H1 (cell line): ENCODE data around the gene GPR137. TPM values are rescaled to one million over a fixed set of nuclear protein-coding genes. Genes with fewer than 3 reads are reported as not detected.

Experiments
- CTCF ChIA-PET: fragments of 300-600 bp; sonication (Branson Sonifier 250); formaldehyde crosslinking; loops from one replicate; lab custom pipeline; 2021; ENCODE audit not compliant: partially characterized antibody; lab: Charles Lee
- POLR2A ChIA-PET: fragments of 300-600 bp; sonication (Branson Sonifier 250); formaldehyde crosslinking; loops from one replicate; lab custom pipeline; 2021; ENCODE audit warnings: inconsistent platforms; ENCODE audit not compliant: partially characterized antibody; lab: Charles Lee
- DNase-seq, 2 experiments: peaks; one replicate each; pipeline versions ENCODE4 v3.0.0 to v3.0.0-alpha.2; 2010 to 2022; ENCODE audit warnings: low spot score in 2 of 2, low read depth in 1 of 2, mixed read lengths in 1 of 2
- FAIRE-seq: peaks from 2 replicates; lab custom pipeline; 2011; peaks lifted over from hg19 to GRCh38; lab: Jason Lieb, UNC
- H2AFZ ChIP-seq: 2 replicates; pipeline ENCODE4 v1.8.1; 2012; ENCODE audit warnings: low read length, inconsistent platforms
- H2AK5ac ChIP-seq: 2 replicates; pipeline ENCODE4 v1.6.1; 2013; ENCODE audit warnings: low read depth, low read length
- H2BK120ac ChIP-seq: replicated peaks from 2 replicates; pipeline ENCODE3; 2013; ENCODE audit warnings: low read depth, low read length, inconsistent platforms
- H2BK12ac ChIP-seq: 2 replicates; pipeline ENCODE4 v1.6.1; 2013; ENCODE audit warnings: low read depth, low read length
- H2BK15ac ChIP-seq: 2 replicates; pipeline ENCODE4 v1.6.1; 2013; ENCODE audit warnings: low read length
- H2BK20ac ChIP-seq: 2 replicates; pipeline ENCODE4 v1.6.1; 2013; ENCODE audit warnings: low read length
- H2BK5ac ChIP-seq: 2 replicates; pipeline ENCODE4 v1.6.1; 2013; ENCODE audit warnings: low read depth, low read length
- H3K14ac ChIP-seq: 2 replicates; pipeline ENCODE4 v1.6.1; 2013; ENCODE audit warnings: inconsistent platforms; ENCODE audit not compliant: insufficient read length
- H3K18ac ChIP-seq: 2 replicates; pipeline ENCODE4 v1.6.1; 2013; ENCODE audit warnings: low read length; ENCODE audit errors: extremely low read depth
- H3K23ac ChIP-seq: 2 replicates; pipeline ENCODE4 v1.6.1; 2013; ENCODE audit warnings: inconsistent platforms; ENCODE audit not compliant: insufficient read length
- H3K23me2 ChIP-seq: 2 replicates; pipeline ENCODE4 v1.6.1; 2013; ENCODE audit warnings: low read depth, low read length
- H3K27ac ChIP-seq: 2 replicates; pipeline ENCODE4 v1.6.1; 2011; ENCODE audit warnings: low read depth, low read length, inconsistent platforms
- H3K27me3 ChIP-seq, 4 experiments: replicated peaks in 1 of 4; 1 replicate in 1 of 4; 2 replicates in 3 of 4; pipeline versions ENCODE4 v1.6.1 to v1.8.1; 2011 to 2013; ENCODE audit warnings: low read length in 3 of 4, mild to moderate bottlenecking in 3 of 4, inconsistent platforms in 2 of 4, mixed read lengths in 2 of 4, moderate library complexity in 1 of 4; ENCODE audit not compliant: control insufficient read depth in 3 of 4, insufficient read depth in 3 of 4; ENCODE audit errors: extremely low read depth in 1 of 4
- H3K36me3 ChIP-seq, 4 experiments: 2 replicates each; pipeline versions ENCODE4 v1.6.1 to v1.8.1; 2011 to 2013; ENCODE audit warnings: mild to moderate bottlenecking in 4 of 4, low read length in 3 of 4, moderate library complexity in 2 of 4, control low read depth in 1 of 4, inconsistent platforms in 1 of 4; ENCODE audit not compliant: insufficient read depth in 4 of 4, control insufficient read depth in 2 of 4
- H3K4ac ChIP-seq: replicated peaks from 2 replicates; pipeline ENCODE3; 2013; ENCODE audit warnings: low read length, low read depth, mixed read lengths, inconsistent platforms; ENCODE audit not compliant: insufficient read length
- H3K4me1 ChIP-seq, 4 experiments: replicated peaks in 1 of 4; 1 replicate in 1 of 4; 2 replicates in 3 of 4; pipeline versions ENCODE4 v1.6.1 to v1.8.1; 2011 to 2013; ENCODE audit warnings: low read length in 3 of 4, inconsistent platforms in 2 of 4, mixed read lengths in 1 of 4; ENCODE audit not compliant: insufficient read depth in 4 of 4, control insufficient read depth in 3 of 4
- H3K4me2 ChIP-seq, 2 experiments: 2 replicates each; pipeline versions ENCODE4 v1.6.1 to v1.8.1; 2011 to 2013; ENCODE audit warnings: low read depth in 2 of 2, low read length in 2 of 2, control low read depth in 1 of 2, inconsistent platforms in 1 of 2, mild to moderate bottlenecking in 1 of 2; ENCODE audit not compliant: insufficient read depth in 1 of 2
- H3K4me3 ChIP-seq, 4 experiments: fragments of 200-600, 300-600 bp in 1 of 4; sonication (generic), shearing (Covaris generic), sonication (Bioruptor Twin) in 1 of 4; 2 replicates each; pipeline versions ENCODE4 v1.5.1 to v1.8.1; 2011 to 2016; ENCODE audit warnings: low read length in 4 of 4, low read depth in 3 of 4, control low read depth in 2 of 4, inconsistent platforms in 2 of 4, mild to moderate bottlenecking in 2 of 4, mixed read lengths in 1 of 4, moderate library complexity in 1 of 4; ENCODE audit not compliant: insufficient read depth in 2 of 4; ENCODE audit errors: extremely low read depth in 1 of 4
- H3K56ac ChIP-seq: replicated peaks from 2 replicates; pipeline ENCODE3; 2013; ENCODE audit warnings: low read depth, mild to moderate bottlenecking, mixed read lengths, low read length, inconsistent platforms; ENCODE audit not compliant: insufficient read length
- H3K79me1 ChIP-seq: 2 replicates; pipeline ENCODE4 v1.6.1; 2013; ENCODE audit warnings: low read depth, low read length, control low read depth
- H3K79me2 ChIP-seq, 2 experiments: 2 replicates each; pipeline versions ENCODE4 v1.6.1 to v1.8.1; 2012 to 2013; ENCODE audit warnings: low read length in 2 of 2, mild to moderate bottlenecking in 2 of 2, inconsistent platforms in 1 of 2; ENCODE audit not compliant: insufficient read depth in 2 of 2, control insufficient read depth in 1 of 2
- H3K9ac ChIP-seq, 4 experiments: replicated peaks in 1 of 4; 1 replicate in 1 of 4; 2 replicates in 3 of 4; pipeline versions ENCODE4 v1.6.1 to v1.8.1; 2011 to 2013; ENCODE audit warnings: low read depth in 3 of 4, low read length in 3 of 4, control low read depth in 2 of 4, mild to moderate bottlenecking in 2 of 4, moderate library complexity in 2 of 4, inconsistent platforms in 1 of 4; ENCODE audit errors: extremely low read depth in 1 of 4
- H3K9me3 ChIP-seq, 2 experiments: 2 replicates each; pipeline versions ENCODE4 v1.6.1 to v1.8.1; 2012 to 2013; ENCODE audit warnings: mild to moderate bottlenecking in 2 of 2, moderate library complexity in 2 of 2, control low read depth in 1 of 2, inconsistent platforms in 1 of 2, low read depth in 1 of 2, low read length in 1 of 2, mixed read lengths in 1 of 2; ENCODE audit not compliant: insufficient read depth in 2 of 2
- H4K20me1 ChIP-seq, 2 experiments: replicated peaks in 1 of 2; 2 replicates each; pipeline versions ENCODE3 to v1.8.1; 2011 to 2013; ENCODE audit warnings: inconsistent platforms in 2 of 2, low read length in 2 of 2, mild to moderate bottlenecking in 1 of 2; ENCODE audit not compliant: insufficient read depth in 2 of 2, control insufficient read depth in 1 of 2
- H4K5ac ChIP-seq: 2 replicates; pipeline ENCODE4 v1.6.1; 2013; ENCODE audit warnings: low read length, low read depth, mixed read lengths, inconsistent platforms; ENCODE audit not compliant: insufficient read length
- H4K8ac ChIP-seq: 2 replicates; pipeline ENCODE4 v1.8.0; 2013; ENCODE audit warnings: mild to moderate bottlenecking, moderate library complexity, low read length, inconsistent platforms; ENCODE audit not compliant: insufficient read depth; ENCODE audit errors: extremely low read depth
- H4K91ac ChIP-seq: replicated peaks from 2 replicates; pipeline ENCODE3; 2013; ENCODE audit warnings: low read length, mixed read lengths, inconsistent platforms; ENCODE audit not compliant: insufficient read length
- NRF1 ChIP-seq: IDR thresholded peaks from 2 replicates; pipeline ENCODE4 v1.6.1; 2011; ENCODE audit warnings: mild to moderate bottlenecking, low read depth, low read length, improper control_type of control experiment
- SIN3A ChIP-seq, 2 experiments: IDR thresholded peaks in 1 of 2; conservative IDR thresholded peaks in 1 of 2; 2 replicates each; pipeline ENCODE4 v1.6.1; 2011 to 2012; ENCODE audit warnings: low read length in 2 of 2, improper control_type of control experiment in 1 of 2, low read depth in 1 of 2, mild to moderate bottlenecking in 1 of 2
- WGBS, 2 experiments: shearing (Covaris generic) in 1 of 2; methylation state at CpG; one replicate each; pipeline versions ENCODE4 v1.1.6 to v1.1.7; 2013 to 2015; ENCODE audit warnings: low lambda C conversion rate in 2 of 2, mixed read lengths in 2 of 2, inconsistent platforms in 1 of 2, low coverage in 1 of 2, missing lambda C conversion rate in 1 of 2; ENCODE audit not compliant: insufficient replicate concordance in 2 of 2, insufficient coverage in 1 of 2, insufficient read length in 1 of 2; ENCODE audit errors: extremely low coverage in 1 of 2, missing lambda C conversion rate in 1 of 2; 5-methylcytosine and 5-hydroxymethylcytosine counted together
- polyA plus RNA-seq, 7 experiments: library from polyadenylated mRNA; depleted of rRNA in 3 of 7; stranded (reverse) in 5 of 7; unstranded in 2 of 7; fragments of >200 nt in 5 of 7; fragments of 200-250 nt in 2 of 7; gene quantifications; 1 replicate in 5 of 7; 2 replicates in 1 of 7; 4 replicates in 1 of 7; pipeline versions ENCODE4 v1.2.1 to v1.2.3, GENCODE V29; 2011 to 2013; ENCODE audit warnings: missing spikeins in 2 of 7, mixed read lengths in 2 of 7
- total RNA-seq: library from RNA; stranded (reverse); fragmentation: NEBNext Ultra II Directional; extraction: Animal tissue kit (Norgen Biotek cat#: 25700); gene quantifications from 2 replicates; pipeline ENCODE4 v1.2.1, GENCODE V29; 2021

Gene GPR137
- total and polyA plus RNA-seq, 2 of the 8 experiments (the other 6 are each of a cell fraction or from before 2014, with no cell fraction given): 36.2 to 37.8 TPM

DNA sequence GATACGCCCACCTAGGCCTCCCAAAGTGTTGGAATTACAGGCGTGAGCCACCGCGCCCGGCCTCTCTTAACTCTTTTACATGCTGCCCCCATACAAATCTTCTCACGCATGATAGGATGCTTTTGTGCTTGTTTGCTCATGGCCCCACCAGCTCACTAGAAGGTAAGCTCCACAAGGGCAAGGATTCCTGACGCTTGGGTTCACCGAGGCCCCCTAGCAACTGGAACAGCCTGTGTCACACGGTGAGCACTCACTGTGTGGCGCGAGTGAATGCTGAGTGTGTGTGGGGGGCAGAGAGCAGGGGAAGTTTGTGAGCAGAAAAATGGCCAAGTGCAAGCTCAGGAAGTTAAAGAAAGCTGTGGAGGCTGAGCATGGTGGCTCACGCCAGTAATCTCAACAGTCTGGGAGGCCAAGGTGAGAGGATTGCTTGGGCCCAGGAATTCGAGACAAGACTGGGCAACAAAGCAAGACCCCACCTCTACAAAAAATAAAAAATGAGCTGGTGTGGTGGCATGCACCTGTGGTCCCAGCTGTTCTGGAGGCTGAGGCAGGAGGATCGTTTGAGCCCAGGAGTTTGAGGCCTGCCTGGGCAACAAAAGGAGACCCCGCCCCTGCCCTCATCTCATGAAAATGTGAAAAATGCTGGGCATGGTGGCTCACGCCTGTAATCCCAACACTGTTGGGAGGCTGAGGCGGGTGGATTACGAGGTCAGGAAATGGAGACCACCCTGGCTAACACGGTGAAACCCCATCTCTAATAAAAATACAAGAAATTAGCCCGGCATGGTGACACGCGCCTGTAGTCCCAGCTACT, 3.5 kb upstream of the GPR137 start:
- Histone ChIP-seq H3K36me3 (no peaks in the 10 kb centered on the region; a peak in 1 of 8 replicates), H2BK15ac (no peak overlapping the region), H3K23ac (no peak overlapping the region), H3K79me2 (no peaks in the 10 kb centered on the region), H3K56ac (no peak overlapping the region), H3K27me3 (peaks cover 0 to 7% (median 0%) of the 10 kb centered on the region in 4 experiments; a peak in 1 of 7 replicates), H2BK20ac (no peak overlapping the region), H2BK5ac (no peak overlapping the region), H2AK5ac (no peak overlapping the region), H4K20me1 (no peaks in the 10 kb centered on the region), H2BK12ac (no peak overlapping the region; the same call in 1 of the 2 replicates), H4K5ac (no peak overlapping the region), H3K79me1 (no peaks in the 10 kb centered on the region; the same call in 1 of the 2 replicates), H3K18ac (no peak overlapping the region), H4K8ac (no peak overlapping the region), H3K14ac (no peak overlapping the region), H2BK120ac (no peak overlapping the region), H2AFZ (no peak overlapping the region), H4K91ac (no peak overlapping the region), H3K4me1 (peaks cover 0 to 8% (median 4%) of the 10 kb centered on the region in 4 experiments; a peak in 4 of 7 replicates), H3K9me3 (no peaks in the 10 kb centered on the region), H3K23me2 (peaks cover 10% of the 10 kb centered on the region; the same call in 1 of the 2 replicates), H3K9ac (no peak overlapping the region), H3K4me3 (no peak overlapping the region), H3K4me2 (no peak overlapping the region), H3K4ac (no peak overlapping the region), H3K27ac (no peak overlapping the region)
- ChIA-PET CTCF (interaction anchor here (0.7 to 11.4 kb wide), 6 partner anchors 12 to 61 kb away, joined by 3 to 134 read pairs (median 4); partner anchors contain the start of genes CATSPERZ and ESRRA), POLR2A (interaction anchor here (1.5 to 9.5 kb wide), 4 partner anchors 12 to 37 kb away, joined by 3 to 79 read pairs (median 28); partner anchors contain the start of genes ESRRA and PPP1R14B)
- FAIRE-seq: no peak
- TF ChIP-seq NRF1 (no peak), SIN3A (conservative IDR thresholded peaks at IDR 0.05 in 1 of 2, IDR thresholded peaks at IDR 0.05 in 1 of 2; ENCODE audit: low read depth in 1 of 2, low read length in 2 of 2) (no peak)
- DNase-seq: no peak
- 90% methylated on average over 21 of the region's 22 CpGs; no CpG with 5 or more reads in 1 of the 2 experiments for WGBS, 2 experiments
